ENCODE measurements around the gene RNF144B.
A peak's percentile ranks its signal among the peaks of the same experiment; 100 is the strongest.

RNF144B gene

GRCh38 chr6:18489335-18489734, 102.2 kb downstream of the RNF144B start:
- DNase-seq: no peak

DNA sequence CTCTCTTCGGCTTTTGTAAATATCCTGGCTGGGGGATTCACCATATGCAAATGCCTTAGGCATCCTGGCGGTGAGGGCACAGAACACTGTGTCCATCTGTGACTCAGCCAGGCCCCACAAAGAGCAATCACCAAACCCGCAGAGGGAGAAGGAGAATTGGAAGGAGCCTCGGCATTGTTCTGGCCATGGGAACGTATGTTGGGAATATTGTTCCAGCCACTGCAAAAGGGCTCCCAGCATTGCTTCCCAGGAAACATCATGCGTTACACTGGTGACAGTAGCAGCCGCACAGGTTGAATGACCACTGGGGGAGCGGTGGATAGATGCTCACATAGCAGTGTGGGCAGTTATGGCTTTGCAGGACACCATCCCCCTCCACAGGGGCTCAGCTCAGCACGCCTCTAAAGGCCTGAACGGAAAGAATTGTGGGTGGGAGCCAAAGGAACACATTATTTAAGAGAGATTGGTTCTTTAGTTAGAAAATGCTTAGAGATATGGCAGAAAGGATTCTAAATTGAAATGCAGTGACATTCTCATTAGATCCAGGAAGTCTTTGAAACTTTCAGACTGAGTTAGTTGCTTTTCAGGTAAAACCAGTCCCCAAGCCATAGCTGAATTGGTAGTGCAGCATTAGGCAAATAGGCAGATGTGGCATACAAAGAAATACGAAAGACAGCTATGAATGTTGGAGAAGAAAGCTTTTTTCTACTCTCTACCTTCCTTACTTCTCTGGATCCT, 104.3 kb downstream of the RNF144B start:
- DNase-seq: no peak

DNA sequence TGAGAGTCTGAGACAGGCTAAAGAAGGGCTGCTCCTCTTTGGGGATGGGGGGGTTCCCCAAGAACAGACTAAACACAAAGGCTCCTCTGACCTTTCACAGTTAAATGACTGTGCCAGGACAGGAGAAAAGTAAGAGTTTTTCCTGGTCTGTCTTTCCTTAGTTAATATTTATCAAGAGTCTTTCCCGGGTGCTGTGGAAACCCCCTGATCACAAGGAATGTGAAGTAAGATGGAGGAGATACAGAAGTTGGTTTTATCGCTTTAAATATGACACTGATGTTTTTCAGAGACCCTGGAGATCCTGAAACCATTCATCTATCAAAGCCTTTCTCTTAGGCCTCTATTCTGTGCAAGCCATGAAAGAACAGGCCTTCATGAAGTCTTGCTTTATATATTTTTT, 105.8 kb downstream of the RNF144B start:
- DNase-seq: no peak

GRCh38 chr6:18493382-18493891, 106.3 kb downstream of the RNF144B start:
- DNase-seq: no peak

- DNase-seq: no peak
Measured at GRCh38 chr6:18493925-18494324, 106.8 kb downstream of the RNF144B start.

- no peak for DNase-seq
Measured at GRCh38 chr6:18495236-18495635, 108.1 kb downstream of the RNF144B start.

GRCh38 chr6:18496462-18496861, 109.3 kb downstream of the RNF144B start:
- DNase-seq: no peak

DNA sequence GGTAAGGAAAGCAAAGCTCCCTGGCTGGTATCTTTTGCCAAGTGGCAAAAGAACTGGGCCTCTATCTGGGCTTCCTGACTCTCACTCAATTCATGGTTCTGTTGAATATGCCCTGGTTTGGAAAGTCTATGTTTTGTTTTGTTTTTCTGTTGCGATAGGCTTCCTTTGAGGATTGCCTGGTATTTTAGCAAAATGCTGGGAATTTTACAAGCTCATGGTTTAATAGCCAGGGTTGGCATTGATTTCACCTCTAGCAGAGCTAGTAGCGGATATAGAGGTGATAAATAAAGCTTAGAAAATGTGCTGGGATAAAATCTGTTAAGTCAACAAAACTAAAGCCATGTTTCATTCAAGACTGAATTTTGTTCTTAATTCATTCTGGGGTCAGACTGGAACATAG, 109.9 kb downstream of the RNF144B start:
- DNase-seq: no peak

DNA sequence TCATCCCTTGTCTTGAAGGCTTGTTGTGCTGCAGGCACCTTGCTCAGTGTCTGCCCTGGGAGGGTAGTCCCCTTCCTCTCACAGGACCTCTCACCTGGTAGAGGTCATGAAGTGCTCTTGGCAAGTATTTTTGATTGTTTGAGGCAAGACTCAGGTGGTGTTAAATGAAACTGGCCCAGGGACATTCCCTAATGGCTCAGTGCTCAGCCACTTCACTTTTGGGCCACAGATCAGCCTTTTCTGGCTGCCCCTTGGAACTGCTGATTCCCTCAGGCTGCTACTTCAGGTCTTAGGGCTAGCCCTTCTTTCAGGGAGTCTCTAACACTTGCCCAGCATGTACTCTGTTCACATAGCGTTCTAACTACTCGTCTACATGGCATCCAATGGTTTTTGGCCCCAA, 111.3 kb downstream of the RNF144B start:
- no peak for DNase-seq

DNA sequence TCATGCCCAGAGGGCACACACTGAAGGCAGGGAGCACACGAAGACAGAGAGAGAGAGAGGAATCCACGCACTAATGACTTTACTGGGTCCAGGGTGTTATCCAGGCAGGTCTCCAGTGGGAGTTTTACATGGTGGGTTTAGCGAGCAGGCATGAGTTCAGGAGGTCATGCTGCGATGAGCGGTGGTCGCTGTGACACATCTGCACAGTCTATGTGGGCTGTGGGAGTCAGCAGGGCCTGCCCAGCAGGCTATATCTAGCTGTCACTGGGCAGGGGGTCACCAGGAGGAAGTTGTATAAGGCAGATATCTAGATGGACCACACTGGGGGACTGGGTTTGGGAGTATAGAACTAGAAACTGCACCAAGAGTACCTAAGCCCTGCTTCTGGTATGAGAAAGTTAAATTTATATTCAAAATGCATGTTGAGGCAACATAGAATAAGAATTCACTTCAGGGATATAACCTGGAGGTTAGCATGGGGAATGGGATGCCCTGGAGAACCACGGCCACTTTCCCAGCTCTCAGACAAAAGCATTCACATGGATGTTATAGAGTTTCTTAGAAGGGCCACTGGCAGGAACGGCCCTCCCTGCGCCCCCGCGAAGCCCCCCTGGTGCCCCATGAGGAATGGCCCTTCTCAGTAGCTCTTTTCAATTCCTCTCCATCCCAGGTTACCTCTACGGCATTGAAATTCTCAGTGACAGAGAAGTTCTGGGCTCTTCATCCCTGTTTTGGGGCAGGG, 113.9 kb downstream of the RNF144B start:
- no peak for DNase-seq

DNA sequence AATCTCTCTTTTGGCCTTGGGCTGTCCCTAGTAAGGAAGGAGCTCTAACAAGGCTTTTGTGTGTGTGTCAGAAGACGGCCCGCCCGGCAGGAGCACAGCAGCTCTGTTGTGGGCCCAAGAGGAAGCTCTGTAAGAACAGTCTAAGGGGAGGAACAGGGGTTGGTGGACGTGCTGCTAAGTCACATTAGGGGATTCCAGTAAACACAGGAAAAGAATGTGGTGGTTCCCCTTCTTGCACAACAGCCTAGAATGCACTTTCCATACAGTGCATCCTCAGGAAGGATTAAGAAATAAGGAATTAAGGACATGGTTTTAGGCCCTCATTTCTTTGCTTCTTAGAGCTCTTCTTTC, 114.5 kb downstream of the RNF144B start:
- DNase-seq: peak; percentile 84

GRCh38 chr6:18503206-18503592, 116.0 kb downstream of the RNF144B start:
- no peak for DNase-seq

DNA sequence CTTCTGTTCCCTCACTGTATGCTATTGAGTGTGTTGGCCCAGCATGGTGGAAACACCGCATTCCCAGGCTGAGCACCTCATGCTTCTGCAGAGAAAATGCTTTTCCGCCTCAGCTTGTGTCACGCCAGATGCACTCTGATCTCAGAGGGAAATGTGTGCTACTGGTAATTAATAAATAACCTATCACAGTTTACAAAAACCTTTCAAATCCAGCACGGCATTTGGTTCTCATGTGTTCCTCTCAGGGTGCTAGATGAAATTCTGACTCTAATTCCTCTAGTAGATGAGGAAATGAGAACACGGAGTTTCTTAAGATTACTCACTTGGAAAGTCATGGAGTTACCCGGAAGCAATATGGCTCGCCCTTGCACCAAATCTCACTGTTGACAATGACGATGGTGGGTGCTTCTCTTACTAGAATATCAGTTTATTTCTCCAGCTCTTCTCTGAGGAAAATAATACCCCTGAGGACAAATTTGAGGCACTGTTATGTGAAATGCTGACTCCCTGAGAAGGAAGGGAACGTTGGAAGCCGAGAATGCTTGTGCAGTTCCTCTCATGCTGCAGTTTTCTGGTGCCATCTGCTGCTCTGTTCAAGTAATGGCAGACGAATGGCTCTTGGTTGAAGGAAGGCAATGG, 116.6 kb downstream of the RNF144B start:
- peak; percentile 79 for DNase-seq

- no peak for DNase-seq
Measured at GRCh38 chr6:18504232-18504596, 117.1 kb downstream of the RNF144B start.

DNA sequence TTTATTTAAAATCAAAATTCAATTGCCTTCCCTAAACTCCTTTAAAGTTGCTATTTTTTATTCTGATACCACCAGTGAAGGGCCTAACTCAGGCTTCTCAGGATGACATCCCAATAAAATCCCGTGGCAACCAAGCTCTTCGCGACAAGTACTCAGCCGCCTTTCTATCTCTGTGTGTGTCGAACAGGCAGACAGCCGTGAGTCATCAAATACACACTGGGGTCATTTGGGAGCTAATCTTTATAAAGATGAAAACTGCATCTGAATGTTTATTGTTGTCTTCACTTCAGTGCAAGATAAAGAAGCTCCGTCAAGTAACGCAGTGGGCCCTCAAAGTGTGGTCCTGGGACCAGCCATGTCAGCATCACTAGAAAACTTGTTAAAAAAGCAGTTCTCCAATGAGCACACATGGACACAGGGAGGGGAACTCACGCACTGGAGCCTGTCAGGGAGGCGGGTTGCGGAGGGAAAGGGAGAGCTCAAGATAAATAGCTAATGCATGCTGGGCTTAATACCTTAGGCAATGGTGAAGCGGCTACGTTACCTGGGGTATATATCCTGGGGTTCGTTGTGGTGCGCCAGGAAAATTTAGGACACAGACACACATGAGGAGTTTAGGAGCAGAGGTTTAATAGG, 119.3 kb downstream of the RNF144B start:
- DNase-seq: peak; percentile 31

GRCh38 chr6:18507018-18507415, 119.9 kb downstream of the RNF144B start:
- no peak for DNase-seq

- peak; percentile 80 for DNase-seq
Measured at GRCh38 chr6:18507561-18507960, 120.4 kb downstream of the RNF144B start.

DNA sequence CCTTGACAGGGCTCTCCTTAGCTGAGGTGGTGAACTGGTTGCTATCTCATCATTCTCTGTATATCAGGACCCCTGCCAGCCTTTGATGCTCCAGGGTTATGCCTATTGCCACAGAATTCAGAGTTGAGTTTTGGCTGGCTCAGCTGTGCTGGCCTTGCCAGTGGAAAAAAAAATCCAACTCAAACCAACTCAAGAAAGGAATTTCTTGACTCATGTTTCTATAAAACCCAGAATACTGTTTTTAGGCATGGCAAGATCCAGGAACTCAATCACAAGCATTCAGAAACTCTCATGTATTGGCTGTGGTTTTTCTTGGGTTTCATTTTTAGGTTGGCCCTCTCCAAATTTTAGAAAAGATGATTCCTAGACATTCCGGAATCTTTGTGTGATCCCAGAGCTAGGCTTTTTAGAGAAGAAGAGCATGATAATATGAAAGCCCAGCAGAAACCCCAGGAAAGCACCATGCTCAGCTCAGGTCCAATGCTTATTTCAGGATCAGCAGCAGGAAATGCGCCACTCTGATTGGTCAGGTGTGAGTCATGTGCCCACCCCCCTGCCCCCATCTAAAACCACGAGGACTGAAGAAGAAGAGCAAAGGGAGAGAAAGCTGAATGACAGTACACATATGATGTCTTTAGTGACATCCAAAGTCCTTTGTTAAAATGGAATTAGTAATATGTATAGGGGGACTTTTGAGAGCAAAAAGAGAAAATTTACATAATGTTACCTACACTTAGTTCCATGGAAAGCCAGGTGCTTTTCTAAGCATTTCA, 122.9 kb downstream of the RNF144B start:
- DNase-seq: peak; percentile 45

DNA sequence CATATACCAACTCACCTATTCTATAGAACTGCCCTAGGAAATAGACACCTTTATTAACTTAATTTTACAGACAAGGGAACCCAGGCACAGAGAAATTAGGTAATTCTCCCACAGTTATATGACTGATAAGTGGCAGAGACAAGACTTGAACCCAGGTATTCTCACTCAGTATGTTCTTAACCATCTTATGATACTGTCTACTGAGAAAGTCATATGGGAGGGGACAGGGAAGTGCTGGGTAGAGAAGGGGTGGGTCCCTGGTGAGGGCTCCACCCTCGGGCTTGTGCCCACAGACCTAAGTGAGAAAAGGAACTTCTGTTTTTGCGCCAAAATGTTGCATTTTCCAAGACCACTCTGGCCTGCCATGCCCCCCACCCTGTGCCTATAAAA, 123.5 kb downstream of the RNF144B start:
- DNase-seq: no peak

DNA sequence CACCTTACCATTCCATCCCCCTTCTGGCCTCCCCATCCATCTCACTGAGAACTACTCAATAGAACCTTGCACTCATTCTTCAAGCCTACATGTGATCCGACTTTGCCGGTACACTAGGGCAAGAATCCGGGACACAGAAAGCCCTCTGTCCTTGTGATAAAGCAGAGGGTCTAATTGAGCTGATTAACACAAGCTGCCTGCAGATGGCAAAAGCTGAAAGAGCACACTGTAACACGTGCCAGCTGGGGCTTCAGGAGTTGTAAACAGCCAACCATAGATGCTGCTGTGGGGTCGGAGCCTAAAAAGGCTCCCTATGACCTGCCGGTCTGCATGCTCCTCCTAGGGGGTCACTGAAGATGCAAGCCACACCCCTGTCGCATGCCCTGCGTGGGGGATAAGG, 124.1 kb downstream of the RNF144B start:
- DNase-seq: no peak

GRCh38 chr6:18513253-18513798, 126.2 kb downstream of the RNF144B start:
- DNase-seq: no peak

DNA sequence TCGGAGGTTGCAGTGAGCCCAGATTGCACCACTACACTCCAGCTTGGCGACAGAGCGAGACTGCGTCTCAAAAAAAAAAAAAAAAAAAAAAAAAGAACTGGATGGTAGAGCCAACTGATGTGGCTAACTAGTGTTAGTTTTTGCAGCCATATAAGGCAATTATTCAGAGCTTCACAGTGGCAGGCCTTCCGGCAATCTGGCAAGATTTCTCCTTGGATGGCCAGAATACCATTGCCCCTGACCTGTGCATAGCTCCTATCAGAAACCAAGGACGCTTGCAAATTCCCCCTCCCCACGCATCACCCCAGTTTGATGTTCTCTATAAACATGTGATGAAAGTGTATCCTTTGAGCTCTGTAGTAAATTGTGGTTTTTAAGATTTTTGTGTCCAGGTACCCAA, 127.0 kb downstream of the RNF144B start:
- DNase-seq: no peak
